ENCODE measurements around the gene GALNT3.

Gene GALNT3

GRCh38 chr2:165772183-165772582 is 21.9 kb downstream of the GALNT3 start:
- Histone ChIP-seq H3K9me3 (ENCODE audit: insufficient read depth, low read length) (no peaks in the 10 kb centered on the region), H3K36me3 (ENCODE audit: insufficient read depth, insufficient read length, low read length) (no peaks in the 10 kb centered on the region), H3K4me3 (ENCODE audit: insufficient read length, low read depth) (no peak overlapping the region), H3K27me3 (ENCODE audit: insufficient read depth, insufficient read length) (no peaks in the 10 kb centered on the region), H3K9ac (ENCODE audit: insufficient read length, low read depth) (no peak overlapping the region), H3K4me1 (ENCODE audit: insufficient read depth, insufficient read length) (no peaks in the 10 kb centered on the region)
- no peak for DNase-seq (ENCODE audit: low read depth, low spot score)
- TF ChIP-seq SUZ12 (IDR thresholded peaks at IDR 0.05; ENCODE audit: extremely low read depth, insufficient read depth, insufficient read length) (no peak), ZNF274 (IDR thresholded peaks at IDR 0.05; ENCODE audit: low read depth, low read length) (no peak), YY1 (IDR thresholded peaks at IDR 0.05; ENCODE audit: insufficient read depth, insufficient read length) (no peak)

- H3K27me3 ChIP-seq (ENCODE audit: insufficient read depth, insufficient read length) = no peaks in the 10 kb centered on the region
- no peak overlapping the region for H3K4me3 ChIP-seq (ENCODE audit: insufficient read length, low read depth)
- H3K36me3 ChIP-seq (ENCODE audit: insufficient read depth, insufficient read length, low read length) = no peaks in the 10 kb centered on the region
- no peak for DNase-seq (ENCODE audit: low read depth, low spot score)
- H3K4me1 ChIP-seq (ENCODE audit: insufficient read depth, insufficient read length) = no peaks in the 10 kb centered on the region
- H3K9ac ChIP-seq (ENCODE audit: insufficient read length, low read depth) = no peak overlapping the region
- TF ChIP-seq ZNF274 (IDR thresholded peaks at IDR 0.05; ENCODE audit: low read depth, low read length) = no peak
- TF ChIP-seq SUZ12 (IDR thresholded peaks at IDR 0.05; ENCODE audit: extremely low read depth, insufficient read depth, insufficient read length) = no peak
- TF ChIP-seq YY1 (IDR thresholded peaks at IDR 0.05; ENCODE audit: insufficient read depth, insufficient read length) = no peak
- no peaks in the 10 kb centered on the region for H3K9me3 ChIP-seq (ENCODE audit: insufficient read depth, low read length)
Observed at GRCh38 chr2:165766326-165766927, 27.6 kb downstream of the GALNT3 start.

DNA sequence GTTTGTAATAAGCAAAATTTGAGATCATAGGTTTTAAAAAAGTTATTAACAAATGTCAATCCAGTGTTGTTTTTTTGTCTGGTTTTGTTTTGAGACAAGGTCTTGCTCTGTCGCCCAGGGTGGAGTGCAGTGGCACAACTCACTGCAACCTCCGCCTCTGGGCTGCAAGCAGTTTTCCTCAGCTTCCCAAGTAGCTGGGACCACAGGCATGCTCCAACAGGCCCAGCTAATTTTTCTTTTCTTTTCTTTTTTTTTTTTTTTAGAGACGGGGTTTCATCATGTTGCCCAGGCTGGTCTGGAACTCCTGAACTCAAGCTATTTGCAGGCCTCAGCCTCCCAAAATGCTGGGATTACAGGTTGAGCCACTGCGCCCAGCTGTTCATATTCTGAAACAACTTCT is 31.3 kb downstream of the GALNT3 start:
- Histone ChIP-seq H3K4me1 (ENCODE audit: insufficient read depth, insufficient read length) (no peaks in the 10 kb centered on the region), H3K27me3 (ENCODE audit: insufficient read depth, insufficient read length) (no peaks in the 10 kb centered on the region), H3K9ac (ENCODE audit: insufficient read length, low read depth) (no peak overlapping the region), H3K9me3 (ENCODE audit: insufficient read depth, low read length) (no peaks in the 10 kb centered on the region), H3K36me3 (ENCODE audit: insufficient read depth, insufficient read length, low read length) (no peaks in the 10 kb centered on the region), H3K4me3 (ENCODE audit: insufficient read length, low read depth) (no peak overlapping the region)
- DNase-seq (ENCODE audit: low read depth, low spot score) = no peak
- TF ChIP-seq SUZ12 (IDR thresholded peaks at IDR 0.05; ENCODE audit: extremely low read depth, insufficient read depth, insufficient read length) (no peak), YY1 (IDR thresholded peaks at IDR 0.05; ENCODE audit: insufficient read depth, insufficient read length) (no peak), ZNF274 (IDR thresholded peaks at IDR 0.05; ENCODE audit: low read depth, low read length) (no peak)

- TF ChIP-seq ZNF274 (IDR thresholded peaks at IDR 0.05; ENCODE audit: low read depth, low read length) (no peak), SUZ12 (IDR thresholded peaks at IDR 0.05; ENCODE audit: extremely low read depth, insufficient read depth, insufficient read length) (no peak), YY1 (IDR thresholded peaks at IDR 0.05; ENCODE audit: insufficient read depth, insufficient read length) (no peak)
- no peak for DNase-seq (ENCODE audit: low read depth, low spot score)
- H3K9ac ChIP-seq (ENCODE audit: insufficient read length, low read depth) = no peak overlapping the region
- H3K4me3 ChIP-seq (ENCODE audit: insufficient read length, low read depth) = no peak overlapping the region
- no peaks in the 10 kb centered on the region for H3K27me3 ChIP-seq (ENCODE audit: insufficient read depth, insufficient read length)
- no peaks in the 10 kb centered on the region for H3K4me1 ChIP-seq (ENCODE audit: insufficient read depth, insufficient read length)
- no peaks in the 10 kb centered on the region for H3K36me3 ChIP-seq (ENCODE audit: insufficient read depth, insufficient read length, low read length)
- no peaks in the 10 kb centered on the region for H3K9me3 ChIP-seq (ENCODE audit: insufficient read depth, low read length)
Observed at GRCh38 chr2:165757906-165758675, 36.0 kb downstream of the GALNT3 start.

DNA sequence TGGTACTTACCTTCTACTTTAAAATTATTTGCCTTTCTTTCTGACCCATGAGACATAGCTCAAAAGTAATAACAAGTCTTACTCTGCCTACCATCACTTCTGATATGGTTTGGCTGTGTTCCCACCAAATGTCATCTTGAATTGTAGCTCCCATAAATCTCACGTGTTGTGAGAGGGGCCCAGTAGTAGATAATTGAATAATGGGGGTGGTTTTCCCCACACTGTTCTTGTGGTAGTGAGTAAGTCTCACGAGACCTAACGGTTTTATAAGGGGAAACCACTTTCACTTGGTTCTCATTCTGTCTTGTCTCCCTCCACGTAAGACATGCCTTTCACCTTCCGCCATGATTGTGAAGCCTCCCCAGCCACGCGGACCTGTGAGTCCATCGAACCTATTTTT is 47.5 kb downstream of the GALNT3 start:
- Histone ChIP-seq H3K4me3 (ENCODE audit: insufficient read length, low read depth) (no peak overlapping the region), H3K4me1 (ENCODE audit: insufficient read depth, insufficient read length) (no peaks in the 10 kb centered on the region), H3K36me3 (ENCODE audit: insufficient read depth, insufficient read length, low read length) (no peaks in the 10 kb centered on the region), H3K27me3 (ENCODE audit: insufficient read depth, insufficient read length) (no peaks in the 10 kb centered on the region), H3K9ac (ENCODE audit: insufficient read length, low read depth) (no peak overlapping the region), H3K9me3 (ENCODE audit: insufficient read depth, low read length) (no peaks in the 10 kb centered on the region)
- no peak for DNase-seq (ENCODE audit: low read depth, low spot score)
- TF ChIP-seq YY1 (IDR thresholded peaks at IDR 0.05; ENCODE audit: insufficient read depth, insufficient read length) (no peak), SUZ12 (IDR thresholded peaks at IDR 0.05; ENCODE audit: extremely low read depth, insufficient read depth, insufficient read length) (no peak), ZNF274 (IDR thresholded peaks at IDR 0.05; ENCODE audit: low read depth, low read length) (no peak)

DNA sequence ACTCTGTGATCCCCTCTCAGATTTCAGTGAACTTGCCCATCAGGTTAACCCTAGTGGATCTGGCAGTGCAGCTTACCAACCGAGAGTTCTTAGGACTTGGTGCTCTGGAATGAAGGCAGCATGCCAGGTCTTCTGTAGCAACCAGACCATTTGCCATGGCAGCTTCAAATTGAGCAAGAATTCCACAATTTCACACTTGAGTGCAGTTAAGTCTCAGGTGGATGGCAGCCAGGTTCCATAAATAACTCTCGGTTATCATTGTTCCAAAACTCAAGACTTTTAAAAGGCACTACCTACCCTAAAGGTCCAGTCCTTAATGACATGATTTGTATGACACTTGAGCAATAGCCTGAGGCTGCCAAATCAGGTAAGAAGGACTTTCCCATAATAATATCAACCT is 48.1 kb downstream of the GALNT3 start:
- H3K36me3 ChIP-seq (ENCODE audit: insufficient read depth, insufficient read length, low read length) = no peaks in the 10 kb centered on the region
- no peak overlapping the region for H3K4me3 ChIP-seq (ENCODE audit: insufficient read length, low read depth)
- no peak overlapping the region for H3K9ac ChIP-seq (ENCODE audit: insufficient read length, low read depth)
- DNase-seq (ENCODE audit: low read depth, low spot score) = no peak
- no peaks in the 10 kb centered on the region for H3K4me1 ChIP-seq (ENCODE audit: insufficient read depth, insufficient read length)
- no peaks in the 10 kb centered on the region for H3K27me3 ChIP-seq (ENCODE audit: insufficient read depth, insufficient read length)
- TF ChIP-seq SUZ12 (IDR thresholded peaks at IDR 0.05; ENCODE audit: extremely low read depth, insufficient read depth, insufficient read length) (no peak), ZNF274 (IDR thresholded peaks at IDR 0.05; ENCODE audit: low read depth, low read length) (no peak), YY1 (IDR thresholded peaks at IDR 0.05; ENCODE audit: insufficient read depth, insufficient read length) (no peak)
- H3K9me3 ChIP-seq (ENCODE audit: insufficient read depth, low read length) = no peaks in the 10 kb centered on the region

GRCh38 chr2:165743442-165743841 is 50.6 kb downstream of the GALNT3 start:
- no peaks in the 10 kb centered on the region for H3K27me3 ChIP-seq (ENCODE audit: insufficient read depth, insufficient read length)
- no peak overlapping the region for H3K9ac ChIP-seq (ENCODE audit: insufficient read length, low read depth)
- no peak for TF ChIP-seq ZNF274 (IDR thresholded peaks at IDR 0.05; ENCODE audit: low read depth, low read length)
- TF ChIP-seq SUZ12 (IDR thresholded peaks at IDR 0.05; ENCODE audit: extremely low read depth, insufficient read depth, insufficient read length) = no peak
- TF ChIP-seq YY1 (IDR thresholded peaks at IDR 0.05; ENCODE audit: insufficient read depth, insufficient read length) = no peak
- no peaks in the 10 kb centered on the region for H3K36me3 ChIP-seq (ENCODE audit: insufficient read depth, insufficient read length, low read length)
- H3K4me1 ChIP-seq (ENCODE audit: insufficient read depth, insufficient read length) = no peaks in the 10 kb centered on the region
- H3K4me3 ChIP-seq (ENCODE audit: insufficient read length, low read depth) = no peak overlapping the region
- H3K9me3 ChIP-seq (ENCODE audit: insufficient read depth, low read length) = peaks cover 3% of the 10 kb centered on the region; the same call in 1 of the 2 replicates
- no peak for DNase-seq (ENCODE audit: low read depth, low spot score)
